ENCODE data around the gene TAGLN3.

- TF ChIP-seq CTCF (IDR thresholded peaks at IDR 0.05): no peak
- no peak for TF ChIP-seq POLR2A (IDR thresholded peaks at IDR 0.05)
- no peak for TF ChIP-seq EP300 (IDR thresholded peaks at IDR 0.05; ENCODE audit: low read depth)
- TF ChIP-seq POLR2AphosphoS5 (IDR thresholded peaks at IDR 0.05): no peak
Observed at GRCh38 chr3:112009670-112010069, 10.9 kb downstream of the TAGLN3 start.
